Left lobe of liver (tissue), 2 donors: ENCODE results near the gene VCX2. TPM values are rescaled to one million over a fixed set of nuclear protein-coding genes. Genes with fewer than 3 reads are reported as not detected.
"Not testable (repeated sequence)": the region's sequence is repeated elsewhere in the genome, so short reads cannot be mapped to it uniquely, and the experiment has no call there.

Experiments
- ATAC-seq: fragments of 200-7000 bp; cut with Tn5 transposase; one replicate; pipeline ENCODE4 v1.9.1; 2020; ENCODE audit warnings: mild to moderate bottlenecking, moderate library complexity
- DNase-seq: peaks from one replicate; pipeline ENCODE4 v3.0.0-alpha.2; 2020; ENCODE audit warnings: low spot score
- total RNA-seq: library from RNA; stranded (reverse); gene quantifications from one replicate; pipeline ENCODE4 v1.2.1, GENCODE V29; 2021
- donor health status: DM: no; HTN: no; CAD: no; lungs with moderate emphysema.
- donor health status: DM: no; HTN: yes; CAD: no.

The VCX2 gene
- not detected for total RNA-seq

GRCh38 chrX:8171169-8171568, at the start of gene VCX2:
VCX2 (minus strand) TSS chrX:8171267; CDS start chrX:8170643, 624 bp downstream.
- not testable (repeated sequence) for ATAC-seq, DNase-seq

GRCh38 chrX:8204943-8205342, 33.9 kb upstream of the VCX2 start:
- no peak for ATAC-seq
- DNase-seq: no peak

DNA sequence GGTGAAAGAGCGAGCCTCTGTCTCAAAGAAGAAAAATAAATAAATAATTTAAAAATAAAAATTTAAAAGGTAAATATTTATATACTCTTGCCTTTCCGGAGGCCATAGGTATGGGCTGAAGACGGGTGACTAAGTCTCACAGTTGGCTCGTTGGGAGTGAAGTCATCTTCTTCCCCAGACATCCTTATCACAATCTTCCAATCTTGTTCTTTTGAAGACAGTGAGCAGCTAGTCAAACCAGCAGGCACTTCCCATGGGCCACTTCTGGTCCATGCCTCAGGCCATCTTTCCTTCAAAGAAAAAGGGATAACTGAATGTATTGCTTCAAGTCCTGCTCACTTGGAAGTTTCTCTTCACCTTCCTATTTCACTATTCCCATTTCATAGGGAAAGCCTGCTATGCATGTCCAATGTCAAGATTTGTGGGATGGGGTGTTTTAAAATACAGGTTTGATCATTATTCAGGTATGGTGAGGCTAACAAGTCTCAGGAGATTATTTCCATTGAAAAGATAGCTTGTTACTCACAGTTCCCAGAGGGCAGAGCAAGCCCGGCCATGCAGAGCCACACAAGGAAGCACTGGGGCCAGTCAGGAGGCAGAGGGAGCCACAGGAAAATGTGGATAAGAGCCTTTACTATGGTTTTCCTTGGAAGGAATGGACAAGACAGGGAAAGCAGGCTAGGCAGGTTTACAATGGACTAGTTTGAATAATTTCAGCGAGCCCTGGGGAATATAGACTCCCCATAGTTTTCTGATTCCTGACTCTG, 33.3 kb upstream of the VCX2 start:
- DNase-seq: no peak
- no peak for ATAC-seq

GRCh38 chrX:8201896-8202331, 30.8 kb upstream of the VCX2 start:
- DNase-seq (no peak), ATAC-seq (no peak)

DNA sequence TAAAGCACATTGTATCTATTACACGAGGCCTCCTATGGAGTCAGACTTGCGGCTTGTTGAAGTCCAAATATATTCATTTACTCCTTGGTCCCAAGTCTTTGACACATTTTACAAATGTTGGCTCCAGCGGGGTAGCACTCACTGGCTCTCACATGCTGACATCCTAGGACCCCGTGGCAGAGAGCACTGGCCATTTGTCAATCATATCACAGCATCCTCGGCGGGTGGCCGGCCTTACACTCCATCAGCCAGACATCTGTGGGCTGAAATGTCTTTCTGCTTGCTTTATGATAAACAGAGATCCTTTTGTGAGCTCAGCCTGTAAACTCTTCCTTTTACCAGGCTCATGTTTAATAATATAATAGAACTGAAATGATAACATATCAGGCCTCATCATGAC, 25.7 kb upstream of the VCX2 start:
- DNase-seq (no peak), ATAC-seq (no peak)

DNA sequence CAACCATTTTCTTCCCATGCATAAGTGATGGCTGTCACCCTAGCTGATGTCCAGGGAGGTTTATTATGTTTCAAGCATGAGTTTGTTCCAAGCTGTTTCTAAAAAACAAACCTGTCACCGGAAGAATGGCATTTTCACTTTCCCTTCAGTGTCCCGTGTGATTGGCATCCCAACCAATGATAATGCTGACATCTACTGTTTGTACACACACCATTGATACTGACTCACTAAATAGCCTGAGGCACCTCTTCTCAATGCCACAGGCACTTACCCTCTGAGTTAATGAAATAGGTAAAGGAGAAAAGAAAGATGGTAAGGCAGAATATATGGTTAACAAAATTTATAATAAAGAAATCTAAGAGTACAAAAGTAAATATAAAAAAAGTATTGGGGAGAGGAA, 23.1 kb upstream of the VCX2 start:
- no peak for DNase-seq
- ATAC-seq: peak; percentile 65

- no peak for DNase-seq
- ATAC-seq: no peak
These were observed 21.2 kb upstream of the VCX2 start for GRCh38 chrX:8192276-8192675.

- DNase-seq (no peak), ATAC-seq (no peak)
These were observed 20.0 kb upstream of the VCX2 start for GRCh38 chrX:8191022-8191421.

DNA sequence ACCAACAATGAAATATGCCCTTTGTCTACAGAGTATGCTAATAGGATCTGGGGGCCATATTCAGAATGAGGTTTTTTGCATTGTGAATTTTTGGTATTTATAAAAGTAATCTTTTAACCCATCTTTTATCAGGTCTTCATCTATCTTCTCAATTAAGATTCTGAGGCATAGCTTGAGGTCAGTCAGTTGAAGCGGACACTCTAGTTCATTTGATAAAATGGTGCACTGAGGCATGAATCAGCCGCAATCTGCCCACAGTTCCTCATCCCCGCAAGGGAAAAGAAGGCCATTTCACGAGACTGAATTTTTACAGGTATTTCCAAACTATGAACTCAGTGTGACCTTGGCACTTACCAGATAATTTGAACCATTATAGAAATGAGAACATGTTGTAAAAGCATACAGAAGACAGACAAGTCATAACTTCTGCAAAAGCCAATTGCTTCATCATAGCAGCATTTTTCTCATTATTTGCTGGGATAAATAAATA, 19.3 kb upstream of the VCX2 start:
- DNase-seq (no peak), ATAC-seq (no peak)

- no peak for ATAC-seq
These were observed 18.2 kb upstream of the VCX2 start for GRCh38 chrX:8189096-8189830.

GRCh38 chrX:8183346-8183745, 12.3 kb upstream of the VCX2 start:
- ATAC-seq (no peak), DNase-seq (no peak)

More at GRCh38 chrX:8189096-8189830, 18.2 kb upstream of the VCX2 start:
- no peak for DNase-seq

DNA sequence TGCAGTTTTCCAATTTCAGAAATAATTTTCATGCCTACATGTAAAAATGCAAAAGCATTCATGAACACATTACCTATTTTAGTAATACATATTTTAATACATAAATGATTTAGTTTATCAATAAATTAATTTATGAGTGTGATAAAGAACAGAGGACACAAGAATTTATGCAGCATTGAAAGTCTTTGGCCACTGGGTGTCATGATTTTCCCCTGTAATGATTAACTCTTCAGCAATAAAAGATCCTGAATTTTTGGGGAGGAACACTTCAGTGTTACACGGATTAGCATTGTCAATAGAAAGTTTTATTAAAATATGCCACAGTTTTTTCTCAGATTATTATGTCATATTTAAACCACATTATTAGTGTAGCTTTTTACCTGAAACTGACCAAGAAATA, 8.6 kb upstream of the VCX2 start:
- DNase-seq: no peak
- peak; percentile 72 for ATAC-seq

DNA sequence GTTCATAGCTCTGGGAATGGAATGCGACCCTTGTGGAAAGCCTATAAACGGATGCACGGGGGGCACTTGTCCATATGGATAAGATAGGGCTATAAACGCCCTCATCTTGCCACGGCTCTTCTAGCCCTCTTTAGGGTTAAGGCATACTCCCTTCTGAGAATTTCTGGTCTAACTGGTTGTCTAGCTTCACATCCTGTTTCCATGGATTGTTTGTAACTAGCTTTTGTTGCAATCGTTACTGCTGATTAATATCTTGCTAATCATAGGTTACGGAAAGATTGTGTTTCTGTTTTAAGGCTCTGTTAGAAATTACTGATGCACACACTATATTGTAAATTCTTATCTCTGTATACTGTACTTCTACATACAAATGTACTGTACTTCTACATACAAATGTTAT, 17.1 kb downstream of the VCX2 start:
- DNase-seq: not testable (repeated sequence)

DNA sequence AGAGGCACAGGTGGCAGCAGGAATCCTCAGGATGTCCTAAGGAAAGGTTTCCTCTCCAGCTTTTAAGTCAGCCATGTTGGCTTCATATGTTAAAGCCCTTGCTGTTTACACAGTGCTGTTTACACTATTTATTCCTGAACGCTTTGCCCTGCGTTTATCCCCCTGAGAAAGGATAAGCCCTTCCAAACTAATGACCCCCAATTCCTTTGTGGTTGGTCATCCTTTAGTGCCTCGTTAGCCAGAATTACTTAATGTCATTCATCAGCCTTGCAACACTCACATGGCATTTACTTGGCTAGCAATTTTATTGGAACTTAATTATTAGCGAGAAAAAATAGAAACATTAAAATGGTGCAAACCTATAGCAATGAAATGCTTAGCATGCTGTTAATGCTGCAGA, 23.8 kb downstream of the VCX2 start:
- ATAC-seq (no peak), DNase-seq (no peak)

More for the DNA sequence above, 17.1 kb downstream of the VCX2 start:
- not testable (repeated sequence) for ATAC-seq

DNA sequence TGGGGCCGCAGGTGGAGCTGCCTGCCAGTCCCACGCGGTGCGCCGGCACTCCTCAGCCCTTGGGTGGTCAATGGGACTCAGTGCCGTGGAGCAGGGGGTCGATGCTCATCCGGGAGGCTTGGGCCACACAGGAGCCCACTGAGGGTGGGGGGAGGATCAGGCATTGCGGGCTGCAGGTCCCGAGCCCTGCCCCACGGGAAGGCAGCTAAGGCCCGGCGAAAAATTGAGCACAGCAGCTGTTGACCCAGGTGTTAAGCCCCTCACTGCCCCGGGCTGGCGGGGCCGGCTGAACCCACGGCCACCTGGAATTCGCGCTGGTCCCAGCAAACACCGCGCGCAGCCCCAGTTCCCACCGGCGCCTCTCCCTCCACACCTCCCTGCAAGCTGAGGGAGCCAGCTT, 26.1 kb downstream of the VCX2 start:
- DNase-seq: no peak
- ATAC-seq: no peak

GRCh38 chrX:8141896-8142295, 29.2 kb downstream of the VCX2 start:
- ATAC-seq (no peak), DNase-seq (no peak)

GRCh38 chrX:8140986-8141744, 29.9 kb downstream of the VCX2 start:
- DNase-seq (no peak), ATAC-seq (no peak)

- no peak for ATAC-seq
- DNase-seq: no peak
These were observed 31.4 kb downstream of the VCX2 start for GRCh38 chrX:8139716-8140115.

DNA sequence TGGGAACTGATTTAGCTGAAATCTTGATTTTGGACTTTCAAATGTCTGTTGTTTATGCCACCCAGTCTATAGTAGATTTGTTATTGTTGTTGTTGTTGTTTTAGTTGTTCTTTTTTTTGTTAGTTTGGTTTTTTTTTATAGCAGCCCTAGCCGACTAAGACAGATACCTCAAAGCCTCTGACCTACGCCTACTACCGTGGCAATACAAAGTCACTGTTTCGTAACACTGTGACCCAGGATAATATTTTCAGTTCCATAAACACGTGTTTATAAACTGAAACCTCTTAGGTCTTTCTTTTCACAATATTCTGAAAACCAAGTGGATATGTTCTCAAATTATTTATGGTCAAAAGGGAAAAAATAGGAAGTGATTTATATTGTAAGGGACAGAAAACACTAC, 32.8 kb downstream of the VCX2 start:
- ATAC-seq (no peak), DNase-seq (no peak)

DNA sequence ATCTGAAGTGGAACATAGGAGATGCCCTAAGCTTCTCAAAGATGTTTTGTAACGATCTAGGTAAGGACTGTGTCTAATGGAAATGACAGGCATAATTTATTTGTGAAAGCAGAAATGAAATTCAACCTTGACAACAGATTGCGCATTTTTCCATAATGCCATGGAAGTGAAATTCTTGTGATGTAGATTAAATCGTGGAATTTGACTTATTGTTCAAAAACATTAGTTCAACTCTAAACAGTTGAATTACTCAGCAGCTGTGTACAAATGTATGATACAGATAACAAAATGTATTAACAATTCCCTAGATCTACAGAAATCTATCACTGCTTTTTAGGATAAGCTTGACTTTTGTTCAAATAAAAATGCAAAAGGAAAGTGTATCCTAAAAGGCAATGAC, 44.4 kb downstream of the VCX2 start:
- ATAC-seq (no peak), DNase-seq (no peak)

- ATAC-seq: no peak
These were observed 45.0 kb downstream of the VCX2 start for GRCh38 chrX:8126092-8126491.

More at GRCh38 chrX:8126092-8126491, 45.0 kb downstream of the VCX2 start:
- DNase-seq: no peak
